LHCN-M2 (cell line): ENCODE results near the gene PLA2G2F. TPM values are rescaled to one million over a fixed set of nuclear protein-coding genes. Genes with fewer than 3 reads are reported as not detected.

Experiments used
- DNase-seq: peaks from one replicate; pipeline ENCODE4 v3.0.0-alpha.2; 2012; ENCODE audit warnings: low read depth
- total RNA-seq: library from RNA; depleted of rRNA; stranded (reverse); fragments of >200 nt; gene quantifications from 2 replicates; pipeline ENCODE4 v1.2.3, GENCODE V29; 2014; rRNA removed

The PLA2G2F gene
- total RNA-seq, 1 experiment from 2014 or later, result not detected

GRCh38 chr1:20188455-20188817 lies 49.3 kb downstream of the PLA2G2F start:
- DNase-seq, result no peak

DNA sequence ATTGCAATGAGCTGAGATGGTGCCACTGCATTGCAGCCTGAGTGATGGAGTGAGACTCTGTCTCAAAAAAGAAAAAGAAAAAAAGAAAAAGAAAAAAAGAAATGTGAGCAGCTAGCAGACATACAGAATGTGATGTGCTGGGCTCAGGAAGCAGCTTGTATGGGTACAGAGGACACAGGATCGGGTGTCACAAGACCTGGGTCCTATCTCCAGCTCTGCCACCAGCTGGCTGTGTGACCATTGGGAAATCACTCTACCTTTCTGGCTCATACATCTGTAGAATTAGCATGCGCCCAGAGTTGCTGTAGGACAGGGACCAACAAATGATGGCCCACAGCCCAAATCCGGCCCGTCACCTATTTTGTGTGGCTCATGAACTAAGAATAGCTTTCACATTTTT lies 50.5 kb downstream of the PLA2G2F start:
- no peak for DNase-seq

DNA sequence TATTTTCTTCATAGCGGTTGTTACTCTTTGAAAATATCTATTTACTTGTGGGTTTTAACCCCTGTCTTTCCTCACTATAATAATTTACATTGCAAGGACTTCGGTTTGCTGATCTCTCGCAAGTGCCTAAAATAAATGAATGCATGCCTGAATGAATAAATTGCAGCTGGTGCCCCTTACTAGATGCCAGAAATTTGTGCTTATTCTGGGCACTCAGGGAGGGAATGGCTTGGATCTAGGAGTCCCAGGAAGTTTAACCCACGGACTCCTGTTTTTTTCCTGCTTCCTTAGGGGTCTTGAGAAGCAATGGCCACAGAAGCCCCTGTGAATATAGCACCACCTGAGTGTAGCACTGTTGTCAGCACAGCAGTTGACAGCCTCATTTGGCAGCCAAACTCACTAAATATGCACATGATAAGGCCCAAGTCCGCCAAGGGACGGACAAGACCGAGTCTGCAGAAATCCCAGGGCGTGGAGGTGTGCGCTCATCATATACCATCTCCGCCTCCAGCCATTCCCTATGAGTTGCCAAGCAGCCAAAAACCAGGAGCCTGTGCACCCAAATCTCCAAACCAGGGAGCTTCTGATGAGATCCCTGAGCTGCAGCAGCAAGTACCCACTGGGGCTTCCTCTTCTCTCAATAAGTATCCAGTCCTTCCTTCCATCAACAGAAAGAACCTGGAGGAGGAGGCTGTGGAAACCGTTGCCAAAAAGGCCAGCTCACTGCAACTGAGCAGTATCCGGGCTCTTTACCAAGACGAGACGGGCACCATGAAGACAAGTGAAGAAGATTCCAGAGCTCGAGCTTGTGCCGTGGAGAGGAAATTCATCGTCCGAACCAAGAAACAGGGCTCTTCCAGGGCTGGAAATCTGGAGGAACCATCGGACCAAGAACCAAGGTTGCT lies 51.4 kb downstream of the PLA2G2F start:
- DNase-seq, result no peak

DNA sequence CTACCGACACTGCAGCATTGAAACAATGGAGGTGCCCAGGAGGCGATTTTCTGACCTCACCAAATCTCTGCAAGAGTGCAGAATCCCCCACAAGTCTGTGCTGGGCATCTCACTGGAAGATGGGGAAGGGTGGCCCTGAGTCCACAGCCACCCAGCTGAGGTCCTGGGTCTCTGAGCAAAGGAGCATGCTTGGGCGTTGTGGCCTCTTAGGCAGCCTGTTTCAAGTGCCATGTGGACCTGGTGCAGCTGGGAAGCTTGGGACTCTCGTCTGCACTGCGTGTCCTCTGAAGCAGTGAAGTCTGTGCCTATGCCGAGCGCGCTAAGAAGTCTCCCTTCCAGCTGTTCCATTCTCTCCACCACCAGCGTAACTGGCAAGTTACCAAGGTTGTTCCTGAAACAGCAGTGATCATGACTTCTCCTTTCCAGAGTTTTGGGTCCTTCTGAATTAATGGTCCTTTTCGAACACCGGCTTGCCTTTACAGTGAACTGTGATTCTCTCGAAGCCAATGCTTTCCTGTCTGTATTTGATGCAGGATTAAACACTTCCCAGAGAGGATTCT lies 52.2 kb downstream of the PLA2G2F start:
- DNase-seq, result peak; percentile 5

GRCh38 chr1:20192364-20192763 lies 53.2 kb downstream of the PLA2G2F start:
- DNase-seq, result peak; percentile 14

GRCh38 chr1:20192871-20193411 lies 53.8 kb downstream of the PLA2G2F start:
- DNase-seq, result no peak

DNA sequence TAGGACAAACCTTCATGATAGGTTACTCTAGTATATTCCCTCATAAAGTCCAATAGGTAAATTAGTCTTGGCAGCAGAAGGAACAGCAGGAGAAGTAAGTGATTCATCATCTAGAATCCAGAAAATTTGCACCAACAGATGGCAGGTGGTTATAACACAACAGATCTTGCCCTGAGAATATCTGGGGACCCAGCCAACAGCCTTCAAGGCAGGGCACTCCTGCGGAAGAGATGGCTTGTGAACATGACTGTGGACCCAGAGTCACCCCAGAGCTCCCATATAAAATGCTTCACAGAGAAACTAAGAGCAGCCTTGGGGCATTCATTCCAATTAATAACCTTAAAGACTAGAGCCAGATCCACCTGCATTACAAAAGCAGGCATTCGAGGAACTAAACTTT lies 55.1 kb downstream of the PLA2G2F start:
- no peak for DNase-seq

- peak; percentile 36 for DNase-seq
These were observed 55.8 kb downstream of the PLA2G2F start for GRCh38 chr1:20194757-20195461.

DNA sequence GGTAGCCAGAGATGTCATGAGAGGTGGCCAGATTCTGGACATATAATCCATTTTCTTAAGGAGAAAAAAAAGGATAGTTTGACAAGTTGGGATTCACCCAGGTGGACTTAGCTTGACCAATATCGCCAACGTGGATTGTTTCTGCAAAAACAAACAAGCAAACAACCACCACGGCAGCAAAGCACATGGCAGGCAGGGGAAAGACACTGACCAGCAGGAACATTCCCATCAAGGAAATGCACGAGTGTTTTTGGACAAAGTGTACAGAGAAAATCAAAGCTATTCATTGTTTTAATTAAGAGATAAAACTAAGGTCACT lies 56.3 kb downstream of the PLA2G2F start:
- DNase-seq, result no peak

GRCh38 chr1:20197329-20197791 lies 58.2 kb downstream of the PLA2G2F start:
- no peak for DNase-seq

GRCh38 chr1:20198296-20198695 lies 59.2 kb downstream of the PLA2G2F start:
- DNase-seq, result no peak

- no peak for DNase-seq
These were observed 59.8 kb downstream of the PLA2G2F start for GRCh38 chr1:20198918-20199317.

GRCh38 chr1:20199403-20199802 lies 60.3 kb downstream of the PLA2G2F start:
- DNase-seq, result no peak

DNA sequence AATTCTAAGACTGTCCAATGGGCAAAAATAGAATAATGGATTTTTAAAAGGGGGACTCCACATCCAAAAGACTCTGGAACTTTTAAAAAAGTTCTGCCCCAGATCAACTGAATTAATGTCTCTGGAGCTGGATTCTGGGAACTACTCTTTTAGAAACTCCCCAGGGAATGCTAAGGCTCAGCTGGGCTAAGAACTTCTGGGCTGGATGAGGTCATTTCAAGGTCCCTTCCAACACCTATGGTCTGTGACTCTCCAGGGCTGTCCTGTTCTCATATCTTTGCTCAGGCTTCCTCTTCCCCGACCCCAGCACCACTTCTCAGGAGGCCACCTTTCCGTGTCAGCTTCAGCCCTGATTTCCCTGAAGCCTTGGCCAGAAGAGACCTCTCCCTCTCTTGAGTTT lies 60.7 kb downstream of the PLA2G2F start:
- no peak for DNase-seq

Other genes starting within 250 kb of the PLA2G2F start
- not detected in 2 replicates for gene PLA2G2E, start 215.7 kb upstream of the PLA2G2F start, total RNA-seq
- not detected in 2 replicates for gene PLA2G2A, start 159.7 kb upstream of the PLA2G2F start, total RNA-seq
- gene PLA2G5, start 69.1 kb upstream of the PLA2G2F start, total RNA-seq, result not detected in 2 replicates
- not detected in 2 replicates for gene PLA2G2D, start 19.8 kb upstream of the PLA2G2F start, total RNA-seq
- gene UBXN10, start 46.8 kb downstream of the PLA2G2F start, total RNA-seq, result not detected in 2 replicates
- not detected in 2 replicates for gene PLA2G2C, start 47.2 kb downstream of the PLA2G2F start, total RNA-seq
- not detected in 2 replicates for gene VWA5B1, start 151.6 kb downstream of the PLA2G2F start, total RNA-seq